Heart left ventricle (tissue), 13 donors: ENCODE results near the gene ITGA5.

Experiments
- CTCF ChIP-seq, 12 donors: fragments of 200-600 bp; sonication (generic) in 4 of 12; IDR thresholded peaks; one replicate each; pipeline versions ENCODE4 v1.5.0 to v1.8.0; 2018 to 2022; ENCODE audit warnings: antibody characterized with exemption in 12 of 12, mild to moderate bottlenecking in 5 of 12
- POLR2A ChIP-seq, 2 donors: fragments of 450-650 bp; IDR thresholded peaks; one replicate each; pipeline ENCODE4 v1.6.1; 2017; ENCODE audit warnings: antibody characterized with exemption in 2 of 2, mild to moderate bottlenecking in 2 of 2, moderate library complexity in 2 of 2
- donor health status: ischemic (EF 13 %, LVEDD 7.1; RV severe dilation, severe dysfunction).
- donor health status: DM: no; HTN: yes; CAD: no.
- donor health status: DM: no; HTN: no; CAD: no.
- donor health status: ischemic (EF 25% LVEDD 6.9; RV normal size, moderate dysfunction).
- donor health status: ischemic (EF 25% LVEDD 5.7; RV mildly dilated, moderate dysfunction).
- donor health status: ischemic (EF 35%, LVEDD 5.7; RV mildly dilated, moderate dysfunction).
- donor health status: nonischemic (EF 11% LVEDD 7.7; RV severe dilation, severe dysfunction).
- donor health status: DM: yes; HTN: yes; CAD: no.
- donor health status: PGD.
- donor health status: ischemic (EF 29% LVEDD 5.4; RV normal size, mild dysfunction).
- donor health status: nonischemic (EF 23%, LVEDD 6.1; RV moderate dilation, normal function).

GRCh38 chr12:54416687-54417603, 2.1 kb downstream of the ITGA5 start:
- no peak for TF ChIP-seq CTCF (IDR thresholded peaks at IDR 0.05)
- TF ChIP-seq POLR2A (IDR thresholded peaks at IDR 0.05), result no peak
